OCI-LY7 (cell line): ENCODE data around the gene CSPG4. TPM values are rescaled to one million over a fixed set of nuclear protein-coding genes. Genes with fewer than 3 reads are reported as not detected.
A peak's percentile ranks its signal among the peaks of the same experiment; 100 is the strongest.
"Not testable (repeated sequence)": the region's sequence is repeated elsewhere in the genome, so short reads cannot be mapped to it uniquely, and the experiment has no call there.

Experiments used
- BruUV-seq: library from RNA; stranded (reverse); fragments of 400-500 nt; replicated peaks from 2 replicates; lab custom pipeline; 2021; lab: Mats Ljungman, UMichigan
- CTCF ChIA-PET: fragments of 300-600 bp; sonication (Branson Sonifier 250); formaldehyde crosslinking; loops from one replicate; lab custom pipeline; 2022; ENCODE audit warnings: antibody characterized with exemption; ENCODE audit not compliant: unreplicated experiment; lab: Charles Lee
- POLR2A ChIA-PET: fragments of 300-600 bp; sonication (Branson Sonifier 250); formaldehyde crosslinking; loops from one replicate; lab custom pipeline; 2022; ENCODE audit warnings: antibody characterized with exemption; lab: Charles Lee
- DNase-seq: peaks from one replicate; pipeline ENCODE4 v3.0.0-alpha.2; 2015; ENCODE audit warnings: low spot score
- H2AFZ ChIP-seq: fragments of 200-600 bp; sonication (generic), shearing (Covaris generic); 2 replicates; pipeline ENCODE4 v1.6.1; 2014; ENCODE audit warnings: mild to moderate bottlenecking, antibody characterized with exemption, low read length, moderate library complexity
- H3K27ac ChIP-seq: fragments of 200-600 bp; sonication (generic); 2 replicates; pipeline ENCODE4 v1.5.1; 2014; ENCODE audit warnings: mixed run types, low read depth, mild to moderate bottlenecking, moderate library complexity, low read length, inconsistent platforms; ENCODE audit not compliant: poor library complexity, severe bottlenecking
- H3K36me3 ChIP-seq: fragments of 200-600 bp; sonication (generic); 2 replicates; pipeline ENCODE4 v1.6.1; 2014; ENCODE audit warnings: mild to moderate bottlenecking, antibody characterized with exemption, low read length, moderate library complexity, mixed read lengths; ENCODE audit not compliant: insufficient read depth
- H3K4me1 ChIP-seq: fragments of 200-600 bp; sonication (generic); 2 replicates; pipeline ENCODE4 v1.5.1; 2014; ENCODE audit warnings: mild to moderate bottlenecking, low read length; ENCODE audit not compliant: insufficient read depth, poor library complexity, severe bottlenecking
- H3K4me2 ChIP-seq: fragments of 200-600 bp; sonication (generic); 2 replicates; pipeline ENCODE4 v1.6.1; 2014; ENCODE audit warnings: mild to moderate bottlenecking, low read length
- H3K4me3 ChIP-seq: fragments of 200-600 bp; sonication (generic); 2 replicates; pipeline ENCODE4 v1.5.1; 2014; ENCODE audit warnings: mild to moderate bottlenecking, low read depth, low read length; ENCODE audit not compliant: poor library complexity, severe bottlenecking
- H3K79me2 ChIP-seq: fragments of 200-600 bp; sonication (generic); 2 replicates; pipeline ENCODE4 v1.6.1; 2016; ENCODE audit warnings: low read depth, mild to moderate bottlenecking, low read length, moderate library complexity, mixed read lengths; ENCODE audit not compliant: insufficient read depth
- H3K9me2 ChIP-seq: fragments of 200-600 bp; sonication (generic); 2 replicates; pipeline ENCODE4 v1.6.1; 2016; ENCODE audit warnings: mild to moderate bottlenecking, low read length, mixed read lengths; ENCODE audit not compliant: insufficient read depth
- H3K9me3 ChIP-seq: fragments of 200-600 bp; sonication (generic); 2 replicates; pipeline ENCODE4 v1.6.1; 2014; ENCODE audit warnings: mild to moderate bottlenecking, mixed run types, low read length, mixed read lengths
- H4K20me1 ChIP-seq: fragments of 200-600 bp; sonication (generic); 2 replicates; pipeline ENCODE4 v1.6.1; 2014; ENCODE audit warnings: mild to moderate bottlenecking, antibody characterized with exemption, low read length, moderate library complexity, mixed read lengths; ENCODE audit not compliant: insufficient read depth
- CTCF ChIP-seq: fragments of 200-600 bp; sonication (generic); conservative IDR thresholded peaks from 2 replicates; pipeline ENCODE4 v1.5.1; 2014; ENCODE audit warnings: mild to moderate bottlenecking, antibody characterized with exemption, low read length, moderate library complexity, mixed read lengths
- EZH2phosphoT487 ChIP-seq: fragments of 200-600 bp; sonication (generic); IDR thresholded peaks from 2 replicates; pipeline ENCODE4 v1.6.1; 2018; ENCODE audit warnings: low read depth, borderline replicate concordance, mild to moderate bottlenecking, mixed run types, antibody characterized with exemption, low read length, moderate library complexity, mixed read lengths
- intact Hi-C: fragments of 100-400 bp; cut with micrococcal nuclease; formaldehyde crosslinking; loops from one replicate; pipeline ENCODE4 v1.10.0; 2022; ENCODE audit not compliant: unreplicated experiment
- total RNA-seq, 2 experiments: library from RNA; depleted of rRNA in 1 of 2; stranded (reverse); fragments of >200 nt in 1 of 2; shearing (Covaris generic) in 1 of 2; gene quantifications; 2 replicates each; pipeline ENCODE4 v1.2.3, GENCODE V29; 2014 to 2022

CSPG4 gene
- total RNA-seq, 2 experiments from 2014 or later = not detected

DNA sequence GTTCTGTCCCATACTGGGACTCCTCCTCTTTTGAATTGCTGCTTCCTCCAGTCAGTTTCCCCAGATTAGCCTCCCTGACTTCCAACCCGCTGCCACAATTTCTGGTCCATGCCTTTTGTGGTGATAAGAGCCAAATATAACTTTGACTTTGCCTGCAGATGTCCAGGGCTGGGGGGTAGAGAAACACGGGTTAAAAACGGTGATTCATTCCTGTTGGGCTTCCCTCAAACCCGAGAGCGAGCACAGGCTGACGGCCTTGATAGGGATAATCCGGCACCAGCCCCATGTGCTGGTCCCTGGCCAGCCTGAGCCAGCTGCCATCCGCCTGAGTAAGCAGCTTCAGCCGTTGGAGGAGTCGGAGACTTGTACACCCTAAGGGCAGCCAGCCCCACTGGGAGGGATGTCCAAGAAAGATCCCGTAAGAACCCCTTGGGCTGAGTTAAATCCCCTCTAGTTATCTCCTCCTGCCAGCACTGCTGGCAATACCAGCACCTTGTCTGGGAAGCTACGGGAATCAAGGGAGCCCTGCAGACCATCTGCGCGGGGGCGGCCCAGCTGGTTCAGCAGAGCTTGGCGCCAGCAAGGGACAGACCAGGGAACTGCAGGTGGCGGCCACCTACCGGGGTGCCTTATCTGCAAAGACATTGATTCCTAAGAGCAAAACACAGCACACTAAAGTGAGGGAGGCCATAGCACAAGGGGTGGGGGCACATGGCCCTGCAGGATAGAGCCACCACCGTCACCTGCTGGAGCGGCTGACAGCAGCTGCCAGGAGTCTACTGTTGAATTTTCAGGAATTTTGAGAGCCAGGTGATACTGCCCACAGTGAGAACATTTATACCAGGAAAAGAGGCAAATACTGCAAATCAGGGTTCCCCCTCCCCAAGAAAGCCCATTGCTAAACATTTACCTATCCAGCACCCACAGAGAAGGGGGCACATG is 18.1 kb downstream of the CSPG4 start:
- TF ChIP-seq EZH2phosphoT487 = no peak
- peak; percentile 66 for TF ChIP-seq CTCF
- peak; percentile 39 for DNase-seq
- Histone ChIP-seq H3K79me2 (no peaks in the 10 kb centered on the region), H3K27ac (no peak overlapping the region), H4K20me1 (no peaks in the 10 kb centered on the region), H3K4me3 (no peak overlapping the region), H3K9me3 (no peaks in the 10 kb centered on the region), H3K4me1 (peaks cover 19% of the 10 kb centered on the region), H2AFZ (peak overlapping the region; percentile 51; the same call in 1 of the 2 replicates), H3K36me3 (no peaks in the 10 kb centered on the region), H3K9me2 (no peaks in the 10 kb centered on the region), H3K4me2 (peak overlapping the region; percentile 35; the same call in 1 of the 2 replicates)
- no TSS peak for BruUV-seq
- CTCF ChIA-PET = interaction anchor here (0.6 kb wide), 1 partner anchor 204 kb away, joined by 3 read pairs; no protein-coding TSS in a partner anchor
- intact Hi-C loops = no loop called here
- POLR2A ChIA-PET = interaction anchor here (0.6 kb wide), 1 partner anchor 25 kb away, joined by 5 read pairs; no protein-coding TSS in a partner anchor

DNA sequence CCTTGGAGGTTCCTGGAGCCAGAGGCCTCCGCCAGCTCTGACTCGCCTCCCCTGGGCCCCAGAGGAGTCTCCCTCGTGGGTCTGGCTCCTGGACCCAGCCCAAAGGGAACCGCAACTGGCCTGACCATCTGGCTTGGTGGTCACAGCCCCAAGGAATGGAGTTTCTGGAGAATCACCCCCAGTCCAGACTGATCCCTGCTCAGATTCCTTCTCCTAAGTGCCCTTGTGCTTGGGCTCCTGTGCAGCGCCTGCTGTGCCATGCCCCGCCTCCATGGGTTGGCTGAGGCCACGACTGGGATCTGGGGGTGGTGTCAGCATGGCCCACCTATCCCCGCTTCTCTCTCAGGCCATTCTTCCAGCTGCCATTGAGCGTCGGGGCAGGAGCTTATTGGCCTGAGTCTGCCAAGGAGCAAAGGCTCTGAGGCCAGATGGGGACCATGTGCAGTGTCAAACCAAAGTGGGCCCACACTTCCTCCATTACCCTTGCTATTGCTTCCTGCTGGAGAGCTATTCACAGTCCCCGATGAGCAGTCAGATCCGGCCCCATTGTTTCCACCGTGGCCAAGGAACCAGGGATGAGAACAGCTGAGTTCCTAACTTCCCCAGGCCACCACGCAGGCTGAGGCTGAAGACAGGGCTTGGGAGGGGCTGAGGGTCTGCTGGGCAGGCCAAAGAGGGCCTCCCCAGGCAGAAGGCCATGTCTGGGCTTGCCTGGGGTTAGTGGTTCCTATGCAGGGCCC is 19.0 kb downstream of the CSPG4 start:
- Histone ChIP-seq H4K20me1 (no peaks in the 10 kb centered on the region), H3K4me2 (no peak overlapping the region), H3K36me3 (no peaks in the 10 kb centered on the region), H3K9me2 (no peaks in the 10 kb centered on the region), H3K4me3 (no peak overlapping the region), H3K9me3 (no peaks in the 10 kb centered on the region), H2AFZ (no peak overlapping the region), H3K79me2 (no peaks in the 10 kb centered on the region), H3K4me1 (peaks cover 19% of the 10 kb centered on the region), H3K27ac (no peak overlapping the region)
- intact Hi-C loops = no loop called here
- BruUV-seq = no TSS peak
- TF ChIP-seq CTCF = no peak
- no peak for TF ChIP-seq EZH2phosphoT487
- no peak for DNase-seq
- ChIA-PET CTCF (no interaction called here), POLR2A (no interaction called here)

DNA sequence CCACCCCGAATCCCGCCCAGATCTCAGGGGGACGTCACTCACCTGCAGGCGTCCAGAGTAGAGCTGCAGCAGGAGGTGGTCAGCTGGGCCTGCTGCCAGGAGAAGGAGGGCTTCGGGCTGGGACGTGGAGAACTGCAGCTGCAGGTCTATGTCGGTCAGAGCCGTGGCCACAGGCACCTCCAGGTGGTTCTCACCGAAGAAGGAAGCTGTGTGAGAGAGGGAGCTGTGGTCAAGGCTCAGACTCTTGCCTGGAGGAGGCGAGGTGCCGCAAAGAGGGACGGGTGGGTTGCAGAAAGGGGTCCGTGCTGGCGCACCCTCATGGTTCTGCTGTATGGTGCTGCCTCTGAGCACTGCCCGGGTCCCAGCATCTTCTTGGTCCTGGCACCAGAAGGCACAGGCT is 19.6 kb downstream of the CSPG4 start:
- intact Hi-C loops, H3K9me2 ChIP-seq, CTCF ChIA-PET, H3K9me3 ChIP-seq, H3K4me3 ChIP-seq, H4K20me1 ChIP-seq, BruUV-seq, POLR2A ChIA-PET, H3K27ac ChIP-seq, H2AFZ ChIP-seq, H3K36me3 ChIP-seq, DNase-seq, H3K4me2 ChIP-seq, H3K79me2 ChIP-seq: not testable (repeated sequence)
- peaks cover 19% of the 10 kb centered on the region for H3K4me1 ChIP-seq

- peaks cover 19% of the 10 kb centered on the region for H3K4me1 ChIP-seq
- CTCF ChIA-PET, H3K9me3 ChIP-seq, DNase-seq, H3K79me2 ChIP-seq, BruUV-seq, H3K9me2 ChIP-seq, intact Hi-C loops, H4K20me1 ChIP-seq, POLR2A ChIA-PET, H3K36me3 ChIP-seq, H3K27ac ChIP-seq, H3K4me2 ChIP-seq, H3K4me3 ChIP-seq, H2AFZ ChIP-seq: not testable (repeated sequence)
These were observed 20.3 kb downstream of the CSPG4 start for GRCh38 chr15:75692311-75692710.
